Ovary (tissue), 9 donors: ENCODE data around the gene ACTN1. TPM values are rescaled to one million over a fixed set of nuclear protein-coding genes. Genes with fewer than 3 reads are reported as not detected.

Source experiments
- DNase-seq, 5 donors: peaks; one replicate each; pipeline ENCODE4 v3.0.0-alpha.2; 2019 to 2020
- H3K27ac ChIP-seq, 2 donors: fragments of 200-600 bp; one replicate each; pipeline versions ENCODE4 v1.5.1 to v1.8.0; 2019 to 2022
- H3K27me3 ChIP-seq: fragments of 200-600 bp; one replicate; pipeline ENCODE4 v1.8.0; 2022
- H3K36me3 ChIP-seq: fragments of 200-600 bp; sonication (generic); one replicate; pipeline ENCODE4 v1.5.1; 2019
- H3K4me1 ChIP-seq: one replicate; pipeline ENCODE4 v1.8.1; 2013; ENCODE audit warnings: mild to moderate bottlenecking, moderate library complexity; ENCODE audit not compliant: insufficient read depth
- H3K4me3 ChIP-seq: fragments of 200-600 bp; sonication (generic); one replicate; pipeline ENCODE4 v1.5.1; 2017
- H3K9me3 ChIP-seq, 2 donors: fragments of 200-600 bp in 1 of 2; sonication (generic) in 1 of 2; one replicate each; pipeline versions ENCODE4 v1.5.1 to v1.8.1; 2013 to 2019; ENCODE audit warnings: mild to moderate bottlenecking in 1 of 2, moderate library complexity in 1 of 2
- CTCF ChIP-seq, 3 donors: fragments of 450-650 bp in 2 of 3; fragments of 200-600 bp in 1 of 3; IDR thresholded peaks; one replicate each; pipeline versions ENCODE4 v1.5.1 to v1.8.0; 2016 to 2022; ENCODE audit warnings: antibody characterized with exemption in 3 of 3, mild to moderate bottlenecking in 1 of 3
- EP300 ChIP-seq: sonication (generic); formaldehyde crosslinking; IDR thresholded peaks from one replicate; pipeline ENCODE4 v1.6.1; 2017; ENCODE audit warnings: antibody characterized with exemption
- POLR2A ChIP-seq: fragments of 450-650 bp; IDR thresholded peaks from one replicate; pipeline ENCODE4 v1.6.1; 2017; ENCODE audit warnings: antibody characterized with exemption, mild to moderate bottlenecking, moderate library complexity
- WGBS, 3 donors: extraction: QIAGEN DNeasy Blood & Tissue Kit in 1 of 3; methylation state at CpG; one replicate each; pipeline versions ENCODE4 v1.1.5 to v1.1.7; 2013 to 2017; 5-methylcytosine and 5-hydroxymethylcytosine counted together
- intact Hi-C, 4 donors: fragments of 100-400 bp; cut with DNase I; formaldehyde crosslinking; loops; one replicate each; pipeline versions ENCODE4 v1.11.0 to v1.15.1; 2022 to 2023
- polyA plus RNA-seq, 2 donors: library from polyadenylated mRNA; stranded (reverse); fragments of 200-250 nt in 1 of 2; fragments of 350-450 nt in 1 of 2; fragmentation: Illumina TruSeq in 1 of 2; extraction: RNeasy Lipid Tissue Mini Kit (QIAGEN cat#74804) in 1 of 2; gene quantifications; one replicate each; pipeline ENCODE4 v1.2.3, GENCODE V29; 2013 to 2014
- total RNA-seq, 7 donors: library from RNA; depleted of rRNA in 2 of 7; stranded (reverse); fragments of >200 nt in 2 of 7; fragmentation: NEBNext Ultra II Directional in 3 of 7; extraction: Animal tissue kit (Norgen Biotek cat#: 25700) in 3 of 7; gene quantifications; one replicate each; pipeline versions ENCODE4 v1.1.0 to v1.2.4, GENCODE V29; 2016 to 2023
- donor health status: DM: no; HTN: no; CAD: no; lungs with moderate emphysema.
- donor health status: DM: no; HTN: no; CAD: no.
- donor health status: Bipolar disorder and iron deficiency.
- donor health status: DM: yes; HTN: yes; CAD: no.
- donor health status: DM: no; HTN: no; CAD: no.
- donor health status: DM: yes; HTN: yes; CAD: no.

The ACTN1 gene
- total and polyA plus RNA-seq, 9 donors, result 39.0 to 203 (median 138) TPM

- 81 to 88% (median 85%) methylated on average over 5 of the region's 5 CpGs for WGBS, 3 donors
- no peak for DNase-seq
- no peaks in the 10 kb centered on the region for H3K27me3 ChIP-seq
- no peaks in the 10 kb centered on the region for H3K36me3 ChIP-seq
- H3K27ac ChIP-seq, result no peak overlapping the region
- intact Hi-C loops, result no loop called here
- H3K9me3 ChIP-seq, result no peaks in the 10 kb centered on the region
- no peaks in the 10 kb centered on the region for H3K4me1 ChIP-seq
- no peak overlapping the region for H3K4me3 ChIP-seq
- TF ChIP-seq EP300 (no peak), CTCF (IDR thresholded peaks at IDR 0.05) (no peak), POLR2A (no peak)
Measured at GRCh38 chr14:68873376-68873775, 105.7 kb downstream of the ACTN1 start.

GRCh38 chr14:68871392-68871791 lies 107.7 kb downstream of the ACTN1 start:
- Histone ChIP-seq H3K4me1 (no peaks in the 10 kb centered on the region), H3K36me3 (no peaks in the 10 kb centered on the region), H3K27ac (no peak overlapping the region), H3K27me3 (no peaks in the 10 kb centered on the region), H3K9me3 (no peaks in the 10 kb centered on the region), H3K4me3 (no peak overlapping the region)
- no peak for DNase-seq
- TF ChIP-seq EP300, result no peak
- 62 to 88% (median 86%) methylated on average over 2 of the region's 2 CpGs for WGBS, 3 donors
- intact Hi-C loops, result no loop called here

GRCh38 chr14:68866991-68867533 lies 112.0 kb downstream of the ACTN1 start:
- no peak overlapping the region for H3K27ac ChIP-seq
- H3K9me3 ChIP-seq, result no peaks in the 10 kb centered on the region
- no peaks in the 10 kb centered on the region for H3K27me3 ChIP-seq
- TF ChIP-seq EP300, result no peak
- no peak for TF ChIP-seq POLR2A
- no peak for TF ChIP-seq CTCF (IDR thresholded peaks at IDR 0.05)
- intact Hi-C loops, result loop anchor here in 1 of 4 donors (10.0 kb wide), 1 partner anchor 238 kb away; no protein-coding TSS in a partner anchor
- no peak for DNase-seq
- H3K4me1 ChIP-seq, result no peaks in the 10 kb centered on the region
- no peak overlapping the region for H3K4me3 ChIP-seq
- no peaks in the 10 kb centered on the region for H3K36me3 ChIP-seq

GRCh38 chr14:68865542-68865941 lies 113.6 kb downstream of the ACTN1 start:
- no peaks in the 10 kb centered on the region for H3K27me3 ChIP-seq
- 92 to 98% (median 94%) methylated on average over 2 of the region's 2 CpGs for WGBS, 3 donors
- intact Hi-C loops, result loop anchor here in 1 of 4 donors (10.0 kb wide), 1 partner anchor 239 kb away; no protein-coding TSS in a partner anchor
- no peak overlapping the region for H3K27ac ChIP-seq
- TF ChIP-seq CTCF (IDR thresholded peaks at IDR 0.05), result no peak
- TF ChIP-seq EP300, result no peak
- no peak for TF ChIP-seq POLR2A
- H3K4me3 ChIP-seq, result no peak overlapping the region
- DNase-seq, result no peak
- H3K36me3 ChIP-seq, result no peaks in the 10 kb centered on the region
- no peaks in the 10 kb centered on the region for H3K4me1 ChIP-seq
- no peaks in the 10 kb centered on the region for H3K9me3 ChIP-seq

GRCh38 chr14:68864361-68864750 lies 114.7 kb downstream of the ACTN1 start:
- no peak for DNase-seq
- no peaks in the 10 kb centered on the region for H3K4me1 ChIP-seq

More at GRCh38 chr14:68864361-68864750, 114.7 kb downstream of the ACTN1 start:
- intact Hi-C loops, result loop anchor here in 3 of 4 donors (5.0 to 10.0 kb wide), 3 partner anchors 238 to 243 kb away; no protein-coding TSS in a partner anchor
- Histone ChIP-seq H3K4me3 (no peak overlapping the region), H3K27me3 (no peaks in the 10 kb centered on the region), H3K36me3 (no peaks in the 10 kb centered on the region), H3K9me3 (no peaks in the 10 kb centered on the region), H3K27ac (no peak overlapping the region)
- TF ChIP-seq EP300 (no peak), CTCF (IDR thresholded peaks at IDR 0.05) (no peak), POLR2A (no peak)
- 79 to 85% (median 81%) methylated on average over 6 of the region's 6 CpGs for WGBS, 3 donors
